Measurements from ENCODE around the gene AP1G2. TPM values are rescaled to one million over a fixed set of nuclear protein-coding genes. Genes with fewer than 3 reads are reported as not detected.

Gene AP1G2
- polyA plus RNA-seq, 4 donors, result 71.7 to 89.8 (median 78.0) TPM

GRCh38 chr14:23520899-23521533, 46.6 kb downstream of the AP1G2 start:
- no peak for DNase-seq (ENCODE audit: low read depth in 4 of 4, low spot score in 3 of 4)

- DNase-seq (ENCODE audit: low read depth in 4 of 4, low spot score in 3 of 4), result no peak
Measured at GRCh38 chr14:23518709-23519108, 48.9 kb downstream of the AP1G2 start.

GRCh38 chr14:23517650-23518326, 49.8 kb downstream of the AP1G2 start:
- no peak for DNase-seq (ENCODE audit: low read depth in 4 of 4, low spot score in 3 of 4)

- no peak for DNase-seq (ENCODE audit: low read depth in 4 of 4, low spot score in 3 of 4)
Measured at GRCh38 chr14:23514644-23514957, 53.0 kb downstream of the AP1G2 start.

- no peak for DNase-seq (ENCODE audit: low read depth in 4 of 4, low spot score in 3 of 4)
Measured at GRCh38 chr14:23513818-23514643, 53.6 kb downstream of the AP1G2 start.

- DNase-seq (ENCODE audit: low read depth in 4 of 4, low spot score in 3 of 4), result no peak
Measured at GRCh38 chr14:23513005-23513817, 54.4 kb downstream of the AP1G2 start.

GRCh38 chr14:23512156-23512555, 55.4 kb downstream of the AP1G2 start:
- DNase-seq (ENCODE audit: low read depth in 4 of 4, low spot score in 3 of 4), result no peak

Other genes with a start within 250 kb of the AP1G2 start
- 100 to 1,000 TPM; 243 to 268 (median 257) TPM for gene PABPN1, start 246.3 kb downstream of the AP1G2 start, polyA plus RNA-seq (ENCODE audit: insufficient read length in 4 of 4)
- gene SLC22A17, start 214.9 kb downstream of the AP1G2 start, polyA plus RNA-seq (ENCODE audit: insufficient read length in 4 of 4), result 10 to 100 TPM; 56.7 to 74.4 (median 61.3) TPM
- gene EFS, start 202.6 kb downstream of the AP1G2 start, polyA plus RNA-seq (ENCODE audit: insufficient read length in 4 of 4), result 10 to 100 TPM; 36.6 to 53.0 (median 40.1) TPM
- gene IL25, start 195.0 kb downstream of the AP1G2 start, polyA plus RNA-seq (ENCODE audit: insufficient read length in 4 of 4), result not detected
- 1 to 10 TPM; 2.0 to 3.3 (median 2.9) TPM for gene CMTM5, start 190.7 kb downstream of the AP1G2 start, polyA plus RNA-seq (ENCODE audit: insufficient read length in 4 of 4)
- under 1 TPM; 0.17 to 0.24 (median 0.22) TPM for gene MYH6, start 159.5 kb downstream of the AP1G2 start, polyA plus RNA-seq (ENCODE audit: insufficient read length in 4 of 4)
- under 1 TPM; 0.19 to 0.32 (median 0.24) TPM for gene MYH7, start 132.1 kb downstream of the AP1G2 start, polyA plus RNA-seq (ENCODE audit: insufficient read length in 4 of 4)
- gene NGDN, start 98.1 kb downstream of the AP1G2 start, polyA plus RNA-seq (ENCODE audit: insufficient read length in 4 of 4), result 10 to 100 TPM; 62.3 to 67.5 (median 64.8) TPM
- gene ZFHX2, start 16.0 kb downstream of the AP1G2 start, polyA plus RNA-seq (ENCODE audit: insufficient read length in 4 of 4), result 1 to 10 TPM; 6.7 to 7.8 (median 6.9) TPM
- gene THTPA, start 11.5 kb downstream of the AP1G2 start, polyA plus RNA-seq (ENCODE audit: insufficient read length in 4 of 4), result 10 to 100 TPM; 15.8 to 21.1 (median 17.3) TPM
- gene JPH4, start 11.0 kb upstream of the AP1G2 start, polyA plus RNA-seq (ENCODE audit: insufficient read length in 4 of 4), result 10 to 100 TPM in 3 of 4 donors, 1 to 10 TPM in 1; 9.5 to 11.6 (median 10.7) TPM
- 100 to 1,000 TPM in 1 of 4 donors, 10 to 100 TPM in 3; 17.4 to 102 (median 56.9) TPM for gene DHRS2, start 68.6 kb upstream of the AP1G2 start, polyA plus RNA-seq (ENCODE audit: insufficient read length in 4 of 4)